Right forelimb (tissue), 1 donor: ENCODE results near the gene TECPR2.
A peak's percentile ranks its signal among the peaks of the same experiment; 100 is the strongest.

Source experiments
- DNase-seq: peaks from one replicate; pipeline ENCODE4 v3.0.0-alpha.2; 2018

The TECPR2 gene

DNA sequence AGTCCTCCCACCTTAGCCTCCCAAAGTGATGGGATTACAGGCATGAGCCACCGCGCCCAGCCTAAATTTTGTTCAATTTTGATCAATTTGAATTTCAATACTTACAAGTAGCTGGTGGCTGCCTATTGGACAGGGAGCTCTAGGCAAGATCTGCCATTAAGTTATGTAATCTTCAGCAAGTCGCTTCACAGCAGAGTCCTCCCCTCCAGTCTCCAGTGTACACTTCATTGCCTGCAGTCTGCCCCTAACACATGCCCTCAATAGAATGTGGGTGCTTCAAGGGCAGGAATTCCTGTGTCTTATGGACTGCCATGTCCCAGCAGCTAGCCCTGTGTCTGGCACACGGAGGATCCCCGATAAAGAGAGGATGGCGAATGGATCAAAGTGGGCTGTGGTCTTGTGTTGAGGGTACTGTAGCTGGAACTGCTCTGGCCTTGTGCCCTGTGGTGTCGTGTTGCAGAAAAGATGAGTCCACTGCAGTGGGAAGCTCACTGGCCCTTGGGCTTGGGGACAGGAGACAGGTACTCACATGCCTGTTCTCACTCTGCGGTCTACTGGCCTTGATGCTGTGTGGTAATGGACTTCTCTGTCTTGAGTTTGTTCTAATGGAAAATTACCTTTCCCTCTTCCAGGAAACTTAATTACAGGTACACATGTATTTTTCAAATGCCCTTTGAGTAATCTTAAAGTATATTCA is 67.6 kb downstream of the TECPR2 start:
- DNase-seq, result no peak

DNA sequence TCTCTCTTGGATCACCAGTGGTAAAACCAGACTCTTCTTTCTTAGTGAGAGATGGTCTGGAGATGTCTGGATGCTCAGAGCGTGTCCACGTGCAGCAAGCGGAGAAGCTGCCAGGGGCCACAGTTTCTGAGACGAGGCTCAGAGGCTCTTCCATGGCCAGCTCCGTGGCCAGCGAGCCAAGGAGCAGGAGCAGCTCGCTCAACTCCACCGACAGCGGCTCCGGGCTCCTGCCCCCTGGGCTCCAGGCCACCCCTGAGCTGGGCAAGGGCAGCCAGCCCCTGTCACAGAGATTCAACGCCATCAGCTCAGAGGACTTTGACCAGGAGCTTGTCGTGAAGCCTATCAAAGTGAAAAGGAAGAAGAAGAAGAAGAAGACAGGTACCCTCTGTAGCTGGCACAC is 69.0 kb downstream of the TECPR2 start:
- DNase-seq, result no peak

DNA sequence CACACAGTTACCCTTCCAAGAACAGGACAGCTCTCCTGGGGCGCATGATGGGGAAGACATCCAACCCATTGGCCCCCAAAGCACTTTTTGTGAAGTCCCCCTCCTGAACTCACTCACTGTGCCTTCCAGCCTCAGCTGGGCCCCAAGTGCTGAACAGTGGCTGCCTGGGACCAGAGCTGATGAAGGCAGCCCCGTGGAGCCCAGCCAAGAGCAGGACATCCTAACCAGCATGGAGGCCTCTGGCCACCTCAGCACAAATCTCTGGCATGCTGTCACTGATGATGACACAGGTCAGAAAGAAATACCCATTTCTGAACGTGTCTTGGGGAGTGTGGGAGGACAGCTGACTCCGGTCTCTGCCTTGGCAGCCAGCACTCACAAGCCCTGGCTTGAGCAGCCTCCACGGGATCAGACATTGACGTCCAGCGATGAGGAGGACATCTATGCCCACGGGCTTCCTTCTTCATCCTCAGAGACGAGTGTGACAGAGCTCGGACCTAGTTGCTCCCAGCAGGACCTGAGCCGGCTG is 72.0 kb downstream of the TECPR2 start:
- no peak for DNase-seq

DNA sequence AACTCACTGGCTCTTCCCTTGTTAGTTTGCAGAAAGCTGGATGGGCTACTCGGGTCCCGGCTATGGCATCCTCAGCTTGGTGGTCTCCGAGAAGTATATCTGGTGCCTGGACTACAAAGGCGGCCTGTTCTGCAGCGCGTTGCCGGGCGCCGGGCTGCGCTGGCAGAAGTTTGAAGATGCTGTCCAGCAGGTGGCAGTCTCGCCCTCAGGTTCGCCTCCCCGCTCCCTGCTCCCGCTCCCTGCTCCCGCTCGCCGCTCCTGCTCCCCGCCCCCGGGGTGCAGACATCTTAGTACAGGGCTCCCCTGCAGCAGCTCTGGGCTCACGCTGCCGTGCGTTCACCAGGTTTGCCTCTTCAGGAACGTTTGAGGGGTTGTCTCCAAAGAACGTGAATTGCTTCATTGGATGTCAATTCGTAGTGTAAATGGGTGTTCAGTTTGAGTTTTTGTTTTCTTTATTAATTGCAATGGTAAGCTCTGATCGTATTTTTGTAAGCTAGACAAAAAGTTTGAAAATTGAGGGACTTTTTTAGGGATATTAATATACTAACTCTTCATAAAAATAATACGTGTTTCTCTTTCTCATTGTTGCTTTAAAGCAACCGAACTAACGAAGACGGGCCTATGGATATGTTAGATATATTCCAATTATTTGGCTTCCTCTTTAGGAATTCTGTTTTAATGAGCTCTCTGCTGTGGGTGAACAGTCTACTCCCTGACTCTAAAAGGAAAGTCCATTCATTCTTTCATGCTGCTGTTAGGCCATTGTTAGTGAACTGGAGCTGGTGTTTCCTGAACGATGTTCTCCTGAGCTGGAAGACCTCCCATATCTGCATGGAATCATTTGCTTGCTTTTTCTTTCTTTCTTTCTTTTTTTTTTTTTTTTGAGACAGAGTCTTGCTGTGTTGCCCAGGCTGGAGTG is 75.5 kb downstream of the TECPR2 start:
- DNase-seq, result peak; percentile 93

DNA sequence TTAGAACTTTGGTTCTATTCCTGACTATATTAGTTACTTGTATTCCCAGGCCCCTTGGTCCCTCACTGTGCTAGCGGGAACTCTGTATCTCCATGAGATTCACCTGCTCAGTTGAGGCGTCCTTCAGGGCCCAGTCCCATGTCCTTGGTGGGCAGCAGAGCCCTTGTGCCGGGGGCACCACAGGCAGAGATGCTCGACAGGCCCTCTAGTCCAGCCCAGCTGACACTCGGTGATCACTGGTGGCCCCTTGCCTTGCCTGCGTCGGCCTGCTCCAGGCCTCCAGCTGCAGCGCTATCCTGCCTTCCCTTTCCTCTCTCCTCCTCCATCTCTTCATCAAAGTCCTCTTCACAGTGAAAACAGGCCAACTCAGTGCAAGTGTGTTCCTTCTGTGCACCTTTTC is 76.8 kb downstream of the TECPR2 start:
- no peak for DNase-seq

DNA sequence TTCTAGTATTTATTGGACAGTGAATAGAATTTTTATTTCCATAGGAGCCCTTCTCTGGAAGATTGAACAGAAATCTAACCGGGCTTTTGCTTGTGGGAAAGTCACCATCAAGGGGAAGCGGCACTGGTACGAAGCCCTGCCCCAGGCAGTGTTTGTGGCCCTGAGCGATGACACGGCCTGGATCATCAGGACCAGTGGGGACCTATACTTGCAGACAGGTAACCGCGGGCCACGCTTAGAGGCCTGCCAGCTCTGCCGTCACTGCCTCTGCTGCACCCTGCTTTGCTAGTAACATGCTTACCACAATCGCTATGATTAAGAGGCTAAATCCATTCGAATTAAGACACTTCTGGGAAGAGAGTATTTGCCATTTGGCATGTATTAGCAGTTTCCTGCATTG is 77.7 kb downstream of the TECPR2 start:
- DNase-seq, result no peak

DNA sequence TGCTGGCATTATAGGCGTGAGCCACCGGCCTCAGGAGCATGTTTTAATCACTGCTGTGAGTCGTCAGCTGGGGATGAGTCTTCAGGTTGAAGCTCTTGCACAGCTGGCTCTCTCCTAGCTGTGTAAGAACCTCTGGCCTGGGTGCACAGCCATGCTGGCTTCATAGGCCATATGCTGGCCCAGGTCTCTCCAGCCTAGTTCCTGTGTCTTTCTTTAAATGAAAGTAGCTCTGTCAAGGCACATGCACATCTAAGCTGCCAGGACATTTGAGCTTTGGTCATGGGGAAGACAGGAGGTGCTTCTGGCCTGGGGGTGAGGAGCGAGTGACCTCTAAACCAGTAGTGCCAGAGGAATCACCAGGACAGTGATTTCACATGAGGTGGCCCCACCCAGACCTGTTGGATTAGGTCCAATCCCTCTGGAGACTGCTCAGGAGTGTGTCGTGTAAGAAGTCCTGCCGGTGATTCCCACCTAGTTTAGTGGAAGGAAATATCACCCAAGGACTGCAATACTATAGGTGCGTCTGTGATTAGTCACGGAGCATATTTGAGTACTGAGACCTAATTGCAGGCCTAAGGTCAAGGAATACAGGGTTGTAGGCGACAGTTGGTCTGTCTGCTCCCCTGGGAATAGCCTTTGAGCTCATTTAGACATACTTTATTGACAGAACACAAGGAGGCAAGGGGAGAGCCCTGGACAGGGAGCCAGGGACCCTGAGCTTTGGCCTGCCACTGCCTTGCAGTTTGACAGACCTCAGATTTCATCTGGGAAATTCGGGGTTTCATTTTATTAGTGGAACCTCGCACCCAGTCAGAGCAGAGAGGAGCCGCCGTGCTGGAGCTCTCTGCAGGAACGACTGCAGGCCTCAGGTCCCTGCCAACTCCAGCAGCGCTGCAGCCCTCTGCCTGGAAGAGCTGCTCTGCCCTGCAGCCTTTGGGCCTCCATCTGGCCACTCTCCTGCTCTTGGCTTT is 79.8 kb downstream of the TECPR2 start:
- no peak for DNase-seq

DNA sequence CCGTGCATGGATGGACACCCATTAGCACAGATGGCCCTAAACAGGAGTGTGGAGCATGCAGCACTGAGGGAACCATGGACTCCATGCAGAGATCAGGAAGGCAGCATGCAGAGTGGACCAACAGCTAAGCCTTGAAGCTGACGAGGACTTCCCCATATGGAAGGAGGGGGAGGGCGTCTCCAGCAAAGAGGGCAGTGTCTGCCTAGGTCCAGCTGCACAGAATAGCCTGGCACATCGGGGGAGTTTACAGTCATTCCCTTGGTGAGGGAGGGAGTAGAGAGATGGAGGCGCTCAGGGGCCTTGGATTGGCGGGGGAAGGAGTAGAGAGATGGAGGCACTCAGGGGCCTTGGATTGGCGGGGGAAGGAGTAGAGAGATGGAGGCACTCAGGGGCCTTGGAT is 82.3 kb downstream of the TECPR2 start:
- DNase-seq, result no peak

DNA sequence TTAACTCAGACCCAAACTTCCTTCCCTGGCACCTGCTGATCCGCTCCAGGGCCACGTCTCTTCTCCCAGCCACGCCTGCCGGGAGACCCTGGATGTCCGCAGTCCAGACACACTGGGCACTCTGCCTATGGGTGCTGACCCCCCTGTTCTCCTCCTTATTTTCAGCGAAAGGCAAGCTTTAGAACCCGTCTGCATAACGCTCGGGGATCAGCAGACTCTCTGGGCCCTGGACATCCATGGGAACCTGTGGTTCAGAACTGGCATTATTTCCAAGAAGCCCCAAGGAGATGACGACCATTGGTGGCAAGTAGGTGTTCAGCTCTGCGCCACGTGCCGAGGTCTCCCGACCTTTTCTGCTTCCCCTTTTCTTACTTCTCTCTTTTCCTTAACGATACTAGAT is 82.9 kb downstream of the TECPR2 start:
- DNase-seq, result no peak

DNA sequence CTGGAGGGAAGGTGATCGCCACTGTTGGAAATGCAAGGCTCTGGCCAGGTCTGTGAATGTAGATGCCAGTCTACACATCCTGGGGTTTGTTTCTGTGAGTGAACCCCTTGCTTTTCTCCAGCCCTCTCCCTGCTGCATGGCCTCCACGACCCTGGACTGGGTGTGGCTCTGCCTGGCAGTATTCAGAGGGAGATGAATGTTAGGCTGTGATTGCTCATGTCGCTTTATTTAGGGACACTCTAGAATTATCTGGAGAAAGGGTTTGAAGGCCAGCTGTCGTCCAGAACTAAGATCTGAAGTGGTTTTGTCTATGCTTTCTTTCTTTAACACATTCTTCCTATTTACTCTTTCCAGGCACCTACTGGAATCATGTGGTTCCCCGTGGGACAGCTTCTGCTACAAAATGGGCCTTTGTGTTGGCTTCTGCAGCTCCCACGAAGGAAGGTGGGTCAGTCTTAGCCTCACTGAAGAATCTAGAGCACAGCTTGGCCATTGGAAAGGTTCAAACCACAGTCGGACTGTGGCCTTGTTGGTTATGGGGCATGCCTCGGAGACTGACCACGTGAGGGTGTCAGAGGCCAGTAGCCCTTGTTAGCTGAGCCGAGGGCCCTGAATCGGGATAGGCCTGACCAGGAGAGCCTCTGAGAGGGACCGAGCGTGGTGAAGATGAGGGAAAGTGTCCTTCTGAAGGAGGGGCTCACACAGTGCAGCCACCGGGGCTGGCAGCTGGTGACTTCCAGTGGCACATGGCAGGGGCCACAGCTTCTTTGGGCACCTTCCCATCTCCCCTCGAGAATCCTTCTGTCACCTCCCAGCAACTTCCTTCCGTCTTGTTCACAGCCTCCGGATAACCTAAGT is 87.7 kb downstream of the TECPR2 start:
- DNase-seq, result no peak

DNA sequence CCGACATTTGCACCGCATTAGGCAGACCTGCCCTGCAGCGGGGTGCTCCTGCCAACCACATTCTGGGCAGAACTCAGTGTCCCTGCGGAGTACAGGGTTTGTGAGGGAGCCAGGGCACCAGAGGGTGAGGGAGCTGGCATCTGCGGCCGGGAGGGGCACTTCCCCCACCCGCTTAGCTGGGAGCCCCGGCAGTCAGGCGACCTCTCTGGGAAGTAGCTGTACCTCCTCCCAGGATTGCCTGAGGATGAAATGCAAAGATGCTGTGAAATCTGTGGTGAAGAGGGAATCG is 88.3 kb downstream of the TECPR2 start:
- no peak for DNase-seq

DNA sequence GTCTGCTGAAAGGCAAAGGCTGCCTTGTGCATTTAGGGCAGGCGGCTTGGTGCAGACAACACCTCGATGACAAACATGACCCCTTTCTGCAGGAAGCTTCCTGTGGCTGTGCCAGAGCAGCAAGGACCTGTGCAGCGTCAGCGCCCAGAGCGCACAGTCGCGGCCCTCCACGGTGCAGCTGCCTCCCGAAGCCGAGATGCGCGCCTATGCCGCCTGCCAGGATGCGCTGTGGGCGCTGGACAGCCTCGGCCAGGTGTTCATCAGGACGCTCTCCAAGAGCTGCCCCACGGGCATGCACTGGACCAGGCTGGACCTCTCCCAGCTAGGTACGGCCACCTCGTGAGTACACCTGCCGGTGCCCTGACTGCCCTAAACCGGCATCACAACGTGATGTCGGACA is 89.6 kb downstream of the TECPR2 start:
- no peak for DNase-seq

DNA sequence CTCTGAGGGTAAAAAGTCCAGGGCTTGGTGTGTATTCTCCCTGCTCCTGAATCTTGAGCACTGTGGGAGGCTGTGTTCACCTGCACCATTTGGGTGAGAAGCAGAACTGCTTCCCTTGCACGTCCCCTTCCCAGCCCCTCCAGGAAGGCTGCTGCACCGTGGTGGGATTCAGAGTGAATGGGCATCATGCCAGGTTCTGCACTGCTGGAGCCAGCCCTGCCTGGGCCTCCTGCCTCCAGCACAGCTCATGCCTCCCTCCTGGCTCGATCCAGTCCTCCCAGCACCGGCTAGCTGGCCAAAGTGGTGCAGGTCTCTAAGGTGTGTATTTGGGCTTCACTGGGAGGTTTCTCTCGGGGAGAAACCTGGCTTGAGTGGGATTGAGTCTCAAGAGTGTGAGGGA is 92.0 kb downstream of the TECPR2 start:
- no peak for DNase-seq

DNA sequence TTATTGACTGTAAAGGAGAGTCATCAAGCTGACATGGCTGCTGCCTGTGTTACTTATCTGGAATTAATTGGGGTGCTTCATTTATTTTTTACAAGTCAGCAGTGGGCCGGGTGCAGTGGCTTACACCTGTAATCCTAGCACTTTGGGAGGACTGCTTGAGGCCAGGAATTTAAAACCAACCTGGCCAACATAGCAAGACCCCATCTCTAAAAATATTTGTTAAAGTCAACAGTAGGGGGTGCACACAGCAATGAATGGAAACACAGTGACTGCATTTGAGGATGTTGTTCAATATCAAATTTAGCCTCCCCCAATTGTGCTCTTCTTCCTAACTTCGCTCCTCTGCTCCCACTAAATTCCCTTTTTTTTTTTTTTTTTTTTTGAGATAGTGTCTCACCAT is 94.8 kb downstream of the TECPR2 start:
- DNase-seq, result no peak

DNA sequence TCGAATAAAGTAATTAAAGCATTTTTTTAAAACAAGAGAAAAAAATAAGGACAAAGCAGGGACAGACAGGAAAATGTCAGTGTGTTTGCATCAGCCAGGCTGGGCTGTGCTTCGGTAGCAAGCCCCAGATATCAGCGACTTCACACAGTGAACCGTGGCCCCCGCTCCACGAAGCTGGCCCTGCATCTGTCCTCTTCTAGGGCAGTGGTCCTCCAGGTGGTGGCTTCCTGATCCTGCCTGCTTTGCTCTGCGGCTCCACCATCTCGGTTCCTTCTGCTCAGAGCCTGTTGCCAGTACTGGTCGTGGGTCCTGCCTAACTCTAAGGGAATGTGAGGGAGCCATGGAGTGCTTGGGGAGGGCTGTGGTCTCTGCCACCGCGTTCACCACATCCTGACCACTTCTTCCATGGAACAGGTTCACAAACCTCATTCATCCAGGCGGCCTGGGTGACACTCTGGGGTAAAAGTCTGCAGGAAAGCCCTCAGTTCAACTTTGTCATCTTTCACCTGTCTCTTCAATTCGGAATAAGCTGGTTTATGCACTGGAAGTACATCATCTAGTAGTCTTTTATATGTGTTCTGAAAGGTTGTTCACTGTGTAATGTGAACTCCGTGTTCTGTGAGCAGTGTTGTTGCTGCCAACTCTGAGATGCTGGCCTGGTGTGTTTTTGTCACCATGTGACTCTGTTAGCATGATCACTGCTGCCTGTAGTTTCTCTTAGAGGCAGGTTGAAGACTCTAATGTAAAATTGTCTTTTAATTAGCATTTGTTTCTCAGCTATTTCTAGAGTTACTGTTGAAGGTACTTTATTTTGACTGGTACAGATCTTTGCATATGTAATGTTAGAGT is 99.0 kb downstream of the TECPR2 start:
- DNase-seq, result no peak

DNA sequence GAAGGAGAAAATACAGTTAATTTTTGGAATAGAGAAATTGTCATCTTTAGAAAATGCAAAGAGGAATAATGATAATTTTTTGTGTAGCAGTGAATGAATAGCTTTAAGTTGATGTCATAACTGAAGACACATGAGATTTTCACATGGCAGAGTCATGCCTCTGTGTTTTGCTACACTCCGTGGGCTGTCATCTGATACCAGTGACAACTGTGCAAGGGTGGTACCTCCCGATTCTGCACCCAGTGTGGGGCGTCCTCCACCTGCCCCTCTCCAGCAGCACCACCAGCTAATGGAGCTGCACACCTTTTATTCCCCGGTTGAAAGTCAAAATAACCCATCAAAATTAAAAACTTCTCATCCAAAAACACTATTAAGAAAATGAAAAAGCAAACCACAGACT is 99.7 kb downstream of the TECPR2 start:
- DNase-seq, result no peak

DNA sequence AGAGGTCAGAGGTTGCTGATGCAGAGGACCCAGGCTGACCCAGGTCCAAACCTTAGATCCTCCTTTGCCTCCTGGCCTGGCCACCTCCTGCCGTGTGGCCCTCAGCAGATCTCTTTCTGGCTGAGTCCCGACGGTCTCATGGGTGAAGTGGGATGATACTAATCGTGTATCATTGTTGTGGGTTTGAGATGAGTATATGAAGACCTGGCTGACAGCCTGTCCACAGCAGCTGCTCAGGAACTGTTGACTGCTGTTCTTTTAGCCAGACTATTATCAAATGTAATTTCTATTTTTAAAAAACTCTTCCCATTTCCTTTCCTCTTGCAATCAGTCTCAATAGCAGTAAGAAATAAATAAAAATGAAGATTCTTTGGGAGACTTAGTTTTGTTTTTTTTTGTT is 101.3 kb downstream of the TECPR2 start:
- no peak for DNase-seq

DNA sequence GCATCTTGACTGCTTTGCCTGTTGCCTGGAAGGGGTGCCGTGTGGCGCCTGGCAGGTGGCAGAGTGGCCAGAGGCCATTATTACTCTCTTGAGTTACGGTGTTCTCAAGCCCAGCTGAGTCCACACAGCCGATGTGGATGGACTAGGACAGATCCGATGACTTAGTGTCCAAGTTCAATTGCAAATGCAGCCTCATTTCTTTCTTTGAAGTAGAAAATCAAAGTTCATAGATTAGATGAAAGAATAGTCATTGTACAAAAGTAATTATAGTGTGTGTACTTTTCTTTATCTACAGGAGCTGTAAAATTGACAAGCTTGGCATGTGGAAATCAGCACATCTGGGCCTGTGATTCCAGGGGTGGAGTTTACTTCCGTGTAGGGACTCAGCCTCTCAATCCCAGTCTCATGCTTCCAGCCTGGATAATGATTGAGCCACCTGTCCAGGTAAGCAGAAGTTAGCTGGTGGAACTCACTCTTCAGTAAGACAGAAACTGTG is 102.2 kb downstream of the TECPR2 start:
- DNase-seq, result no peak

DNA sequence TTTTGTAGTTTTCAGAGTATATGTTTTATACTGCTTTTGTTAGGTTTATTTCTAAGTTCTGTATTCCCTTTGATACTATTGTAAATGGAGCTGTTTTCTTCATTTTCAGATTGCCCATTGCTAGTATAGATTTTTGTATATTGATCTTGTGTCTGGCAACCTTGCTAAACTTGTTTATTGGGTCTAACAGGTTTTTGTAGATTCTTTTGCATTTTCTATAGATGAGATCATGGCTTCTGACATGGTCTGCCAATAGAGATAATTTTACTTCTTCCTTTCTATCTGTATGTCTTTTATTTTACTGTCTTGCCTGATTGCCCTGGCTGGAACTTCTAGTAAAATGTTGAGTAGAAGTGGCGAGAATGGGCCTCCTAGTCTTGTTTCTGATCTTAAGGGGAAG is 106.5 kb downstream of the TECPR2 start:
- DNase-seq, result no peak

DNA sequence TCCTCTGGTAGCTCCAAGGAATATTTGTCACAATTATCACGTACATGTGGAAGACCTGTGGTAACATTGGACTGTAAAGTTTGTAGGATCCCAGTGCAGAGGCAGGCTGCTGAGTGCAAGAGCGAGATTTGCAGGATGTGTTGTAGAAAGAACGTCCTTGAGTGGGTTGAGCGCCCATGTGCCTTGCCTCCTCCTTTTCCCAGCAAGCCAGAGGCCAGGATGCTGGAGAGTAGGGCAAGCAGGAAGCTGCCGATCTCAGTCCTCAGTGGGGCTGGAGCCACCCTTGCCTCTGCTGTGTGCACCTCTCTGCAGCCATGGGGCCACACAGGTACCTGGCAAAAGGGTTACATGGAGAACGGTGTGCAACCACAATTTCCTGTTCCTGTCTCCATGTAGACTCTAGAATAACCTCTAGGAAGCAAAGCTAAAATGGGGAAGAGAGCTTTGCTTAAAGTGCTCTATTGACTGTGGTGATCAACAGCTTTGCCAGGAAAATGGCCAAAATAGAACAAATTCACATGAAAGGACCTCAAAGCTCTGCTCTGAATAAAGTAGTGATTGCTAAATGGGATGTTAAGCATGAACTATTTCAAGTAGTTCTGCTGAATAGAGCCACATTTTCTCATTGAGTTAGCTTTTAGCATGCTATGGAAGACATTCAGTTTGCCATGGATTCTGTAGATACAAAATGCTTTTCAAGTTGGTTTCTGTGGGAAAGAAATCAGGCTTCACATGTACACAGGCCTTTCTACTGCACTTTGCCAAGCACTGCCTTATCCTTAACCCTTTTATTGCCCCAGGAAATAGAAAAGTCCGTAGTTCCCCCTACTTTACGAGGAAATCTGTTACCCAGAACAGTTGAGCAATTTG is 109.4 kb downstream of the TECPR2 start:
- no peak for DNase-seq
